H1 (cell line): ENCODE measurements around the gene GRAP. TPM values are rescaled to one million over a fixed set of nuclear protein-coding genes. Genes with fewer than 3 reads are reported as not detected.

ENCODE experiments used
- CTCF ChIA-PET: fragments of 300-600 bp; sonication (Branson Sonifier 250); formaldehyde crosslinking; loops from one replicate; lab custom pipeline; 2021; ENCODE audit not compliant: partially characterized antibody; lab: Charles Lee
- POLR2A ChIA-PET: fragments of 300-600 bp; sonication (Branson Sonifier 250); formaldehyde crosslinking; loops from one replicate; lab custom pipeline; 2021; ENCODE audit warnings: inconsistent platforms; ENCODE audit not compliant: partially characterized antibody; lab: Charles Lee
- DNase-seq, 2 experiments: peaks; one replicate each; pipeline versions ENCODE4 v3.0.0 to v3.0.0-alpha.2; 2010 to 2022; ENCODE audit warnings: low spot score in 2 of 2, low read depth in 1 of 2, mixed read lengths in 1 of 2
- FAIRE-seq: peaks from 2 replicates; lab custom pipeline; 2011; peaks lifted over from hg19 to GRCh38; lab: Jason Lieb, UNC
- H2AFZ ChIP-seq: 2 replicates; pipeline ENCODE4 v1.8.1; 2012; ENCODE audit warnings: low read length, inconsistent platforms
- H2AK5ac ChIP-seq: 2 replicates; pipeline ENCODE4 v1.6.1; 2013; ENCODE audit warnings: low read depth, low read length
- H2BK120ac ChIP-seq: replicated peaks from 2 replicates; pipeline ENCODE3; 2013; ENCODE audit warnings: low read depth, low read length, inconsistent platforms
- H2BK12ac ChIP-seq: 2 replicates; pipeline ENCODE4 v1.6.1; 2013; ENCODE audit warnings: low read depth, low read length
- H2BK15ac ChIP-seq: 2 replicates; pipeline ENCODE4 v1.6.1; 2013; ENCODE audit warnings: low read length
- H2BK20ac ChIP-seq: 2 replicates; pipeline ENCODE4 v1.6.1; 2013; ENCODE audit warnings: low read length
- H2BK5ac ChIP-seq: 2 replicates; pipeline ENCODE4 v1.6.1; 2013; ENCODE audit warnings: low read depth, low read length
- H3K14ac ChIP-seq: 2 replicates; pipeline ENCODE4 v1.6.1; 2013; ENCODE audit warnings: inconsistent platforms; ENCODE audit not compliant: insufficient read length
- H3K18ac ChIP-seq: 2 replicates; pipeline ENCODE4 v1.6.1; 2013; ENCODE audit warnings: low read length; ENCODE audit errors: extremely low read depth
- H3K23ac ChIP-seq: 2 replicates; pipeline ENCODE4 v1.6.1; 2013; ENCODE audit warnings: inconsistent platforms; ENCODE audit not compliant: insufficient read length
- H3K23me2 ChIP-seq: 2 replicates; pipeline ENCODE4 v1.6.1; 2013; ENCODE audit warnings: low read depth, low read length
- H3K27ac ChIP-seq: 2 replicates; pipeline ENCODE4 v1.6.1; 2011; ENCODE audit warnings: low read depth, low read length, inconsistent platforms
- H3K27me3 ChIP-seq, 4 experiments: replicated peaks in 1 of 4; 1 replicate in 1 of 4; 2 replicates in 3 of 4; pipeline versions ENCODE4 v1.6.1 to v1.8.1; 2011 to 2013; ENCODE audit warnings: low read length in 3 of 4, mild to moderate bottlenecking in 3 of 4, inconsistent platforms in 2 of 4, mixed read lengths in 2 of 4, moderate library complexity in 1 of 4; ENCODE audit not compliant: control insufficient read depth in 3 of 4, insufficient read depth in 3 of 4; ENCODE audit errors: extremely low read depth in 1 of 4
- H3K36me3 ChIP-seq, 4 experiments: 2 replicates each; pipeline versions ENCODE4 v1.6.1 to v1.8.1; 2011 to 2013; ENCODE audit warnings: mild to moderate bottlenecking in 4 of 4, low read length in 3 of 4, moderate library complexity in 2 of 4, control low read depth in 1 of 4, inconsistent platforms in 1 of 4; ENCODE audit not compliant: insufficient read depth in 4 of 4, control insufficient read depth in 2 of 4
- H3K4ac ChIP-seq: replicated peaks from 2 replicates; pipeline ENCODE3; 2013; ENCODE audit warnings: low read length, low read depth, mixed read lengths, inconsistent platforms; ENCODE audit not compliant: insufficient read length
- H3K4me1 ChIP-seq, 4 experiments: replicated peaks in 1 of 4; 1 replicate in 1 of 4; 2 replicates in 3 of 4; pipeline versions ENCODE4 v1.6.1 to v1.8.1; 2011 to 2013; ENCODE audit warnings: low read length in 3 of 4, inconsistent platforms in 2 of 4, mixed read lengths in 1 of 4; ENCODE audit not compliant: insufficient read depth in 4 of 4, control insufficient read depth in 3 of 4
- H3K4me2 ChIP-seq, 2 experiments: 2 replicates each; pipeline versions ENCODE4 v1.6.1 to v1.8.1; 2011 to 2013; ENCODE audit warnings: low read depth in 2 of 2, low read length in 2 of 2, control low read depth in 1 of 2, inconsistent platforms in 1 of 2, mild to moderate bottlenecking in 1 of 2; ENCODE audit not compliant: insufficient read depth in 1 of 2
- H3K4me3 ChIP-seq, 4 experiments: fragments of 200-600, 300-600 bp in 1 of 4; sonication (generic), shearing (Covaris generic), sonication (Bioruptor Twin) in 1 of 4; 2 replicates each; pipeline versions ENCODE4 v1.5.1 to v1.8.1; 2011 to 2016; ENCODE audit warnings: low read length in 4 of 4, low read depth in 3 of 4, control low read depth in 2 of 4, inconsistent platforms in 2 of 4, mild to moderate bottlenecking in 2 of 4, mixed read lengths in 1 of 4, moderate library complexity in 1 of 4; ENCODE audit not compliant: insufficient read depth in 2 of 4; ENCODE audit errors: extremely low read depth in 1 of 4
- H3K56ac ChIP-seq: replicated peaks from 2 replicates; pipeline ENCODE3; 2013; ENCODE audit warnings: low read depth, mild to moderate bottlenecking, mixed read lengths, low read length, inconsistent platforms; ENCODE audit not compliant: insufficient read length
- H3K79me1 ChIP-seq: 2 replicates; pipeline ENCODE4 v1.6.1; 2013; ENCODE audit warnings: low read depth, low read length, control low read depth
- H3K79me2 ChIP-seq, 2 experiments: 2 replicates each; pipeline versions ENCODE4 v1.6.1 to v1.8.1; 2012 to 2013; ENCODE audit warnings: low read length in 2 of 2, mild to moderate bottlenecking in 2 of 2, inconsistent platforms in 1 of 2; ENCODE audit not compliant: insufficient read depth in 2 of 2, control insufficient read depth in 1 of 2
- H3K9ac ChIP-seq, 4 experiments: replicated peaks in 1 of 4; 1 replicate in 1 of 4; 2 replicates in 3 of 4; pipeline versions ENCODE4 v1.6.1 to v1.8.1; 2011 to 2013; ENCODE audit warnings: low read depth in 3 of 4, low read length in 3 of 4, control low read depth in 2 of 4, mild to moderate bottlenecking in 2 of 4, moderate library complexity in 2 of 4, inconsistent platforms in 1 of 4; ENCODE audit errors: extremely low read depth in 1 of 4
- H3K9me3 ChIP-seq, 2 experiments: 2 replicates each; pipeline versions ENCODE4 v1.6.1 to v1.8.1; 2012 to 2013; ENCODE audit warnings: mild to moderate bottlenecking in 2 of 2, moderate library complexity in 2 of 2, control low read depth in 1 of 2, inconsistent platforms in 1 of 2, low read depth in 1 of 2, low read length in 1 of 2, mixed read lengths in 1 of 2; ENCODE audit not compliant: insufficient read depth in 2 of 2
- H4K20me1 ChIP-seq, 2 experiments: replicated peaks in 1 of 2; 2 replicates each; pipeline versions ENCODE3 to v1.8.1; 2011 to 2013; ENCODE audit warnings: inconsistent platforms in 2 of 2, low read length in 2 of 2, mild to moderate bottlenecking in 1 of 2; ENCODE audit not compliant: insufficient read depth in 2 of 2, control insufficient read depth in 1 of 2
- H4K5ac ChIP-seq: 2 replicates; pipeline ENCODE4 v1.6.1; 2013; ENCODE audit warnings: low read length, low read depth, mixed read lengths, inconsistent platforms; ENCODE audit not compliant: insufficient read length
- H4K8ac ChIP-seq: 2 replicates; pipeline ENCODE4 v1.8.0; 2013; ENCODE audit warnings: mild to moderate bottlenecking, moderate library complexity, low read length, inconsistent platforms; ENCODE audit not compliant: insufficient read depth; ENCODE audit errors: extremely low read depth
- H4K91ac ChIP-seq: replicated peaks from 2 replicates; pipeline ENCODE3; 2013; ENCODE audit warnings: low read length, mixed read lengths, inconsistent platforms; ENCODE audit not compliant: insufficient read length
- ASH2L ChIP-seq: fragments of 200-600, 300-600 bp; sonication (generic); IDR thresholded peaks from one replicate; pipeline ENCODE4 v1.7.1; 2017; ENCODE audit warnings: low read length
- CREB1 ChIP-seq: IDR thresholded peaks from 2 replicates; pipeline ENCODE4 v1.6.1; 2012; ENCODE audit warnings: inconsistent platforms
- RBBP5 ChIP-seq: IDR thresholded peaks from 2 replicates; pipeline ENCODE4 v1.7.1; 2012; ENCODE audit warnings: low read depth, mild to moderate bottlenecking, inconsistent platforms, low read length, moderate library complexity, borderline replicate concordance
- WGBS, 2 experiments: shearing (Covaris generic) in 1 of 2; methylation state at CpG; one replicate each; pipeline versions ENCODE4 v1.1.6 to v1.1.7; 2013 to 2015; ENCODE audit warnings: low lambda C conversion rate in 2 of 2, mixed read lengths in 2 of 2, inconsistent platforms in 1 of 2, low coverage in 1 of 2, missing lambda C conversion rate in 1 of 2; ENCODE audit not compliant: insufficient replicate concordance in 2 of 2, insufficient coverage in 1 of 2, insufficient read length in 1 of 2; ENCODE audit errors: extremely low coverage in 1 of 2, missing lambda C conversion rate in 1 of 2; 5-methylcytosine and 5-hydroxymethylcytosine counted together
- polyA plus RNA-seq, 7 experiments: library from polyadenylated mRNA; depleted of rRNA in 3 of 7; stranded (reverse) in 5 of 7; unstranded in 2 of 7; fragments of >200 nt in 5 of 7; fragments of 200-250 nt in 2 of 7; gene quantifications; 1 replicate in 5 of 7; 2 replicates in 1 of 7; 4 replicates in 1 of 7; pipeline versions ENCODE4 v1.2.1 to v1.2.3, GENCODE V29; 2011 to 2013; ENCODE audit warnings: missing spikeins in 2 of 7, mixed read lengths in 2 of 7
- total RNA-seq: library from RNA; stranded (reverse); fragmentation: NEBNext Ultra II Directional; extraction: Animal tissue kit (Norgen Biotek cat#: 25700); gene quantifications from 2 replicates; pipeline ENCODE4 v1.2.1, GENCODE V29; 2021

The GRAP gene
- total and polyA plus RNA-seq, 2 of the 8 experiments (the other 6 are each of a cell fraction or from before 2014, with no cell fraction given), result 0.18 to 0.24 TPM

DNA sequence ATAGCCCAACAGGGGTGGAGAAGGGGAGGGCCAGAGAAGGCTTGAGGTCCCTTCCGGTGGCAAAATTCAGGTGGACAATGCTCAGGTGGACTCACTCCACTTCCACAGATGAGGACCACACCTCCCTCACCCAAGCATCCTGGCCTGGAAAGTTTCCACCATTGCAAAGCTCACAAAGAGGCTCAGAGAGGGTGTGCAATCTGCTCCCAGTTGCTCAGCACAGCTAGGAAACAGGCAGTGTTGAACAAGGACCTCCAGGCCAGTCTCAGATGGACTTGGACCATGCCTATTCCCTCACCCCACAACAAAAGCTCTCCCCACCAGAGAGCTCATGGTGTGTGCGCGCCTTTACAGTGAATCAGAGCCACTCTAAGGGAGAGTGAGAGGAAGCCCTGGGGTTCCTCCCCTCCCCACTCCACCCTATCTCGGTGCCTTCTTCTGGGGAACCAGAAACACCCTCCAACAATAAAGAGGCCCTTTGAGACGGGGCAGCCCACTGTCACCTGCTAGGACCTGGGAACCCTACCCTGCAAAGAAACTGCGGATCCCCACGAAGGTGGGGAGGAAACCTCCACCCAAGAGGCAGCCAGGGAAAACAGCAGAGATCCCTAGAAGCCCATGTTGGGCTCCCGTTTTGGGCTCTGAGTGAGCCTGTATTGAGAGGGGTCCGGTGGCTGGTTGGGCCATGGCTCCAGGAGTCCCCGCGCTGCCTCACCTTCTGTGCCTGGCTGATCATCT is 43.8 kb downstream of the GRAP start:
- peak overlapping the region; percentile 86 to 97 for H3K4me2 ChIP-seq
- H4K20me1 ChIP-seq, result peaks cover 17 to 25% of the 10 kb centered on the region in 2 experiments

More for the DNA sequence above, 43.8 kb downstream of the GRAP start:
- Histone ChIP-seq H3K23ac (no peak overlapping the region), H2BK15ac (0 out of 2 replicates have a peak overlapping the region, but pooled peaks have one; percentile 1), H3K27me3 (no peaks in the 10 kb centered on the region), H2BK20ac (no peak overlapping the region), H2AFZ (no peak overlapping the region), H3K9ac (peak overlapping the region; percentile 45 to 72 (median 60); a peak in 4 of 7 replicates), H3K36me3 (peaks cover 2 to 25% (median 6%) of the 10 kb centered on the region in 4 experiments; a peak in 6 of 8 replicates), H3K18ac (no peak overlapping the region), H4K91ac (peak overlapping the region; percentile 1), H2BK5ac (peak overlapping the region; percentile 24; the same call in 1 of the 2 replicates), H3K56ac (no peak overlapping the region), H3K9me3 (peaks cover 0 to 6% of the 10 kb centered on the region in 2 experiments; a peak in 2 of 4 replicates), H4K8ac (no peak overlapping the region), H3K14ac (no peak overlapping the region), H2BK12ac (no peak overlapping the region)
- CTCF ChIA-PET, result interaction anchor here (1.0 to 3.3 kb wide), 5 partner anchors 9 to 42 kb away, joined by 3 to 16 read pairs (median 4); no protein-coding TSS in a partner anchor
- POLR2A ChIA-PET, result interaction anchor here (0.9 to 4.1 kb wide), 7 partner anchors 9 to 41 kb away, joined by 3 to 21 read pairs (median 5); no protein-coding TSS in a partner anchor
- 69% methylated on average over 11 of the region's 11 CpGs; no CpG with 5 or more reads in 1 of the 2 experiments for WGBS, 2 experiments
- no peak for DNase-seq
- TF ChIP-seq CREB1 (no peak), ASH2L (peak; percentile 32), RBBP5 (no peak)
- TF ChIP-seq, all 59 proteins: peak for 1
- Histone ChIP-seq H2BK120ac (no peak overlapping the region), H3K23me2 (peaks cover 10% of the 10 kb centered on the region), H3K27ac (no peak overlapping the region), H2AK5ac (no peak overlapping the region), H3K4me3 (peak overlapping the region; percentile 54 to 92 (median 80)), H3K4me1 (peaks cover 0 to 23% (median 18%) of the 10 kb centered on the region in 4 experiments; a peak in 6 of 7 replicates), H4K5ac (no peak overlapping the region), H3K79me1 (peaks cover 37% of the 10 kb centered on the region), H3K4ac (no peak overlapping the region), H3K79me2 (peaks cover 0 to 53% of the 10 kb centered on the region in 2 experiments; a peak in 3 of 4 replicates)
- FAIRE-seq, result no peak
